Measurements from ENCODE around the gene FOS. TPM values are rescaled to one million over a fixed set of nuclear protein-coding genes. Genes with fewer than 3 reads are reported as not detected.
"Not testable (repeated sequence)": the region's sequence is repeated elsewhere in the genome, so short reads cannot be mapped to it uniquely, and the experiment has no call there.

Gene FOS
- total and polyA plus RNA-seq, 2 of the 4 experiments (the other 2 are of a cell fraction): 53.6 to 171 TPM

DNA sequence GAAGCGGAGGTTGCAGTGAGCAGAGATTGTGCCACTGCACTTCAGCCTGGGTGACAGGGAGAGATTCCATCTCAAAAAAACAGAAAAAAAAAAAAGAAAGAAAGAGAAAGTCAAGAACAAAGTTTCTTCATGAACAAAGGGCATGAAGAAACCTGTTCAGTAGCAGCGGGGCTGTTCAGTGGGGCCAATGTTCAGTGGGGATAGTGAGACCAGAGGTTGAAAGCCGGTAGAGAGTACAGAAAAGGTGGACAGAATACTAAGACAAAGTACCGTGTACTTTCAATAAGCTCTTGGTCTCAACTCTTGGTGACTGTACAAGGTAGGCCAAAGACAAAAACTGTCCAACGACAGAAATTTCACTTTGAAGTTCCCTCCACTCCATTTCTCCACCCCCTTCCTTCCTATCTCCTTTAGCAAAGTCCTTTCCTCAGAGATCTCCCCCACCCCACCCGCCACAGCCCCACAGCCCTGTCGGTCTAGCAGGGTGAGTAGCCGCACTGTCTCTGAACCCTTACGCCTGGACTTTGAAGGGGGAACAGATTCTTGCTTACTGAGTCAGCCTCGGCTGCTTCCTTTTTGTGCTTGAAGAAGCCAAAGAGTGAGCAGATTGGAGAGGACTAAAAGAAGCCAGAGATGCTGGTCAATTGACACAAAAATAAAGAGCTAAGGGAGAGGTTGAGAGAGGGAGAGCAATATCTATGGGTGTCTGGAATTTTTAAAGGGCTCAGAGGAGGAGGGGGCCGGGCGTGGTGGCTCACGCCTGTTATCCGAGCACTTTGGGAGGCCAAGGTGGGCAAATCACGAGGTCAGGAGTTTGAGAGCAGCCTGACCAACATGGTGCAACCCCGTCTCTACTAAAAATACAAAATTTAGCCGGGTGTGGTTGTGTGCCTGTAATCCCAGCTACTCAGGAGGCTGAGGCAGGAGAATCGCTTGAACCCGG, 44.2 kb upstream of the FOS start:
- intact Hi-C loops (cut with micrococcal nuclease) (no loop called here), dilution Hi-C loops (cut with HindIII; ENCODE audit: low sequenced_read_pairs, unreplicated experiment) (no loop called here), in situ Hi-C loops (cut with MboI; ENCODE audit: low sequenced_read_pairs) (no loop called here)
- Histone ChIP-seq H2BK15ac (ENCODE audit: low read depth, low read length) (peak overlapping the region; percentile 51; the same call in 1 of the 3 replicates), H3K9me3 (ENCODE audit: control insufficient read depth, insufficient read depth, low read length) (no peaks in the 10 kb centered on the region), H2BK5ac (ENCODE audit: low read depth, low read length, poor library complexity, severe bottlenecking) (peak overlapping the region; percentile 55), H3K14ac (replicated peaks; ENCODE audit: low read depth, low read length) (peak overlapping the region; percentile 61), H2AK9ac (replicated peaks; ENCODE audit: low read depth, low read length, poor library complexity) (peak overlapping the region; percentile 68), H3K4me3 (ENCODE audit: insufficient read depth, low read depth, low read length) (no peak overlapping the region), H3K4ac (ENCODE audit: low read depth, low read length) (peak overlapping the region; percentile 87), H3K9ac (ENCODE audit: low read depth, low read length) (no peak overlapping the region), H3K79me1 (ENCODE audit: low read depth in 1 of 2, low read length in 2 of 2) (no peaks in the 10 kb centered on the region), H2BK120ac (ENCODE audit: low read depth, low read length) (peak overlapping the region; percentile 94), H4K5ac (ENCODE audit: low read depth, low read length) (peak overlapping the region; percentile 47; the same call in 1 of the 2 replicates), H2AFZ (replicated peaks; ENCODE audit: low read length, poor library complexity) (peak overlapping the region; percentile 83), H2BK20ac (ENCODE audit: low read depth, low read length) (peak overlapping the region; percentile 69), H3K36me3 (ENCODE audit: control insufficient read depth, insufficient read depth, low read length) (no peaks in the 10 kb centered on the region), H4K91ac (ENCODE audit: insufficient read depth, low read depth, low read length) (peak overlapping the region; percentile 79), H3K4me1 (ENCODE audit: control insufficient read depth, insufficient read depth, low read length) (peaks cover 7% of the 10 kb centered on the region), H3K23ac (ENCODE audit: low read depth, low read length) (peak overlapping the region; percentile 70; the same call in 1 of the 2 replicates), H3K27me3 (ENCODE audit: control insufficient read depth, insufficient read depth, low read length) (no peaks in the 10 kb centered on the region), H2AK5ac (ENCODE audit: low read depth, low read length) (peak overlapping the region; percentile 77; the same call in 1 of the 2 replicates), H3K27ac (ENCODE audit: insufficient read depth, low read length) (peak overlapping the region; percentile 19; the same call in 1 of the 2 replicates), H4K8ac (ENCODE audit: low read depth in 2 of 2, low read length in 2 of 2) (peak overlapping the region in 1 of 2 experiments; percentile 67; a peak in 1 of 4 replicates), H3K9me1 (ENCODE audit: insufficient read depth, low read length) (peaks cover 7% of the 10 kb centered on the region), H3K56ac (ENCODE audit: extremely low read depth, insufficient read depth, low read length) (no peak overlapping the region), H4K20me1 (ENCODE audit: insufficient read depth, low read length) (no peaks in the 10 kb centered on the region), H3K4me2 (ENCODE audit: low read depth, low read length) (peak overlapping the region; percentile 39; the same call in 1 of the 2 replicates), H3K18ac (ENCODE audit: low read depth, low read length) (peak overlapping the region; percentile 68; the same call in 1 of the 2 replicates)
- BruUV-seq (replicated peaks): no TSS peak
- ATAC-seq (ENCODE audit: low read depth) (peak; percentile 95), DNase-seq (peak; percentile 90)
- peak; percentile 27 for TF ChIP-seq RCOR1 (IDR thresholded peaks at IDR 0.05; ENCODE audit: insufficient replicate concordance, low read length)
- no peak for TF ChIP-seq CHD1 (IDR thresholded peaks at IDR 0.05; ENCODE audit: low read depth, low read length)
- TF ChIP-seq MAZ (IDR thresholded peaks at IDR 0.05; ENCODE audit: borderline replicate concordance, low read depth, low read length): peak; percentile 54; the same call in 1 of the 2 replicates
- TF ChIP-seq FOS (IDR thresholded peaks at IDR 0.05; ENCODE audit: low read depth, low read length): peak; percentile 81; the same call in 1 of the 2 replicates
- TF ChIP-seq, protein P1, sequence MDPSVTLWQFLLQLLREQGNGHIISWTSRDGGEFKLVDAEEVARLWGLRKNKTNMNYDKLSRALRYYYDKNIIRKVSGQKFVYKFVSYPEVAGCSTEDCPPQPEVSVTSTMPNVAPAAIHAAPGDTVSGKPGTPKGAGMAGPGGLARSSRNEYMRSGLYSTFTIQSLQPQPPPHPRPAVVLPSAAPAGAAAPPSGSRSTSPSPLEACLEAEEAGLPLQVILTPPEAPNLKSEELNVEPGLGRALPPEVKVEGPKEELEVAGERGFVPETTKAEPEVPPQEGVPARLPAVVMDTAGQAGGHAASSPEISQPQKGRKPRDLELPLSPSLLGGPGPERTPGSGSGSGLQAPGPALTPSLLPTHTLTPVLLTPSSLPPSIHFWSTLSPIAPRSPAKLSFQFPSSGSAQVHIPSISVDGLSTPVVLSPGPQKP (IDR thresholded peaks at IDR 0.05; ENCODE audit: borderline replicate concordance, low read depth, low read length): no peak
- POLR2A ChIA-PET (ENCODE audit: unreplicated experiment): no interaction called here
- 13% methylated on average over 2 of the region's 19 CpGs; no CpG with 5 or more reads in 1 of the 2 experiments for WGBS, 2 experiments (ENCODE audit: extremely low coverage in 2 of 2, insufficient read length in 1 of 2)
- CTCF ChIA-PET: no interaction called here

GRCh38 chr14:75235198-75235597, 43.4 kb upstream of the FOS start:
- H2AK5ac ChIP-seq (ENCODE audit: low read depth, low read length); H3K9me1 ChIP-seq (ENCODE audit: insufficient read depth, low read length); H2AFZ ChIP-seq (replicated peaks; ENCODE audit: low read length, poor library complexity); H2BK120ac ChIP-seq (ENCODE audit: low read depth, low read length); ATAC-seq (ENCODE audit: low read depth); H3K27ac ChIP-seq (ENCODE audit: insufficient read depth, low read length); H2BK20ac ChIP-seq (ENCODE audit: low read depth, low read length); DNase-seq; H3K4ac ChIP-seq (ENCODE audit: low read depth, low read length); H2BK15ac ChIP-seq (ENCODE audit: low read depth, low read length); H4K20me1 ChIP-seq (ENCODE audit: insufficient read depth, low read length); BruUV-seq (replicated peaks); H3K4me3 ChIP-seq (ENCODE audit: insufficient read depth, low read depth, low read length); intact Hi-C loops (cut with micrococcal nuclease); H3K4me2 ChIP-seq (ENCODE audit: low read depth, low read length); H4K5ac ChIP-seq (ENCODE audit: low read depth, low read length); H3K9me3 ChIP-seq (ENCODE audit: control insufficient read depth, insufficient read depth, low read length); H3K36me3 ChIP-seq (ENCODE audit: control insufficient read depth, insufficient read depth, low read length); H3K27me3 ChIP-seq (ENCODE audit: control insufficient read depth, insufficient read depth, low read length); H3K14ac ChIP-seq (replicated peaks; ENCODE audit: low read depth, low read length); H4K91ac ChIP-seq (ENCODE audit: insufficient read depth, low read depth, low read length); dilution Hi-C loops (cut with HindIII; ENCODE audit: low sequenced_read_pairs, unreplicated experiment); H3K4me1 ChIP-seq (ENCODE audit: control insufficient read depth, insufficient read depth, low read length); H3K18ac ChIP-seq (ENCODE audit: low read depth, low read length); H4K8ac ChIP-seq (ENCODE audit: low read depth in 2 of 2, low read length in 2 of 2); H3K79me1 ChIP-seq (ENCODE audit: low read depth in 1 of 2, low read length in 2 of 2); CTCF ChIA-PET; H3K23ac ChIP-seq (ENCODE audit: low read depth, low read length); H2AK9ac ChIP-seq (replicated peaks; ENCODE audit: low read depth, low read length, poor library complexity); H2BK5ac ChIP-seq (ENCODE audit: low read depth, low read length, poor library complexity, severe bottlenecking); H3K9ac ChIP-seq (ENCODE audit: low read depth, low read length); H3K56ac ChIP-seq (ENCODE audit: extremely low read depth, insufficient read depth, low read length); POLR2A ChIA-PET (ENCODE audit: unreplicated experiment); in situ Hi-C loops (cut with MboI; ENCODE audit: low sequenced_read_pairs): not testable (repeated sequence)
- no CpG with 5 or more reads among the region's 7 CpGs for WGBS, 2 experiments (ENCODE audit: extremely low coverage in 2 of 2, insufficient read length in 1 of 2)

All from IMR-90 (cell line).